Immature natural killer cell (primary cell): ENCODE measurements around the gene DUSP11. TPM values are rescaled to one million over a fixed set of nuclear protein-coding genes. Genes with fewer than 3 reads are reported as not detected.
"Not testable (repeated sequence)": the region's sequence is repeated elsewhere in the genome, so short reads cannot be mapped to it uniquely, and the experiment has no call there.

ENCODE experiments used
- DNase-seq, 3 donors: peaks; one replicate each; pipeline ENCODE4 v3.0.0; 2022; ENCODE audit warnings: mixed read lengths in 1 of 3
- H3K27ac Mint-ChIP-seq, 6 donors: one replicate each; pipeline ENCODE4 v1.8.0; 2020; ENCODE audit warnings: mixed read lengths in 6 of 6, mild to moderate bottlenecking in 5 of 6, inconsistent platforms in 4 of 6, moderate library complexity in 3 of 6
- H3K27me3 Mint-ChIP-seq, 3 donors: one replicate each; pipeline ENCODE4 v1.8.0; 2020 to 2021; ENCODE audit warnings: low read depth in 3 of 3, mild to moderate bottlenecking in 3 of 3, mixed read lengths in 3 of 3, moderate library complexity in 3 of 3, inconsistent platforms in 1 of 3
- H3K36me3 Mint-ChIP-seq, 3 donors: one replicate each; pipeline ENCODE4 v1.8.0; 2020; ENCODE audit warnings: mixed read lengths in 3 of 3, inconsistent platforms in 2 of 3, mild to moderate bottlenecking in 2 of 3
- H3K4me1 Mint-ChIP-seq, 2 donors: one replicate each; pipeline ENCODE4 v1.8.0; 2020; ENCODE audit warnings: inconsistent platforms in 2 of 2, mild to moderate bottlenecking in 2 of 2, mixed read lengths in 2 of 2, moderate library complexity in 1 of 2
- H3K4me3 Mint-ChIP-seq, 5 donors: one replicate each; pipeline ENCODE4 v1.8.0; 2020; ENCODE audit warnings: mild to moderate bottlenecking in 5 of 5, mixed read lengths in 5 of 5, inconsistent platforms in 3 of 5, moderate library complexity in 3 of 5
- H3K9me3 Mint-ChIP-seq, 6 donors: one replicate each; pipeline ENCODE4 v1.8.0; 2020; ENCODE audit warnings: mild to moderate bottlenecking in 6 of 6, mixed read lengths in 6 of 6, inconsistent platforms in 4 of 6, moderate library complexity in 3 of 6
- polyA plus RNA-seq, 3 donors: library from polyadenylated mRNA; unstranded; fragments of 300-500 nt; fragmentation: Illumina TruSeq; gene quantifications; one replicate each; pipeline ENCODE4 v1.2.3, GENCODE V29; 2021

Gene DUSP11
- polyA plus RNA-seq, 3 donors from 2014 or later, result 52.2 to 65.3 (median 56.0) TPM

DNA sequence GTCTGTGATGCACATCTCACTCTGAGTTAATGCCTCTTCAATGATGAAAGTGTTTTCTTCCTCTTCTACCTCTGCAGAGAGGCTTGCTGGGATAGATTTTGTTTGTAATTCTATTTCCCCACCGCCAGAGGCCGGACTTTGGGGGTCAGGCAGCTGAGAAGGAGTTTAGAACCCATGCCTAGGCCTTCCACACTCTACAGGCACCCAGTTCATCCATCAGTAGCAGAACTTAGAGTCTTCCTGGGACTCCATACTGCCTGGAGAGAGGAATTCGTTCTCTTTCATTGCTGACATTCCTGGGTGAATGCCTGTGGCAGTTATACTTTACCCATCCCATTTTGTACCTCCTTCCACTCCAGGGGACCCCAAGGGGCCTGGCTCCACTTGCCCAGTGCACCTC is 51.9 kb downstream of the DUSP11 start:
- Mint-ChIP-seq H3K4me1 (no peaks in the 10 kb centered on the region), H3K36me3 (peaks cover 9 to 33% (median 13%) of the 10 kb centered on the region in 3 donors), H3K27me3 (peaks cover 0 to 2% (median 0%) of the 10 kb centered on the region in 3 donors), H3K4me3 (no peak overlapping the region), H3K9me3 (no peaks in the 10 kb centered on the region), H3K27ac (no peak overlapping the region)
- no peak for DNase-seq

DNA sequence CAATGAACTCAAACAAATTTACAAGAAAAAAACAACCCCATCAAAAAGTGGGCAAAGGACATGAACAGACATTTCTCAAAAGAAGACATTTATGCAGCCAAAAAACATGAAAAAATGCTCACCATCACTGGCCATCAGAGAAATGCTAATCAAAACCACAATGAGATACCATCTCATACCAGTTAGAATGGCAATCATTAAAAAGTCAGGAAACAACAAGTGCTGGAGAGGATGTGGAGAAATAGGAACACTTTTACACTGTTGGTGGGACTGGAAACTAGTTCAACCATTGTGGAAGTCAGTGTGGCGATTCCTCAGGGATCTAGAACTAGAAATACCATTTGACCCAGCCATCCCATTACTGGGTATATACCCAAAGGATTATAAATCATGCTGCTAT is 53.2 kb downstream of the DUSP11 start:
- H3K9me3 Mint-ChIP-seq, H3K4me1 Mint-ChIP-seq, DNase-seq, H3K27me3 Mint-ChIP-seq, H3K4me3 Mint-ChIP-seq, H3K27ac Mint-ChIP-seq: not testable (repeated sequence)
- peaks cover 9 to 26% (median 19%) of the 10 kb centered on the region in 3 donors for H3K36me3 Mint-ChIP-seq

DNA sequence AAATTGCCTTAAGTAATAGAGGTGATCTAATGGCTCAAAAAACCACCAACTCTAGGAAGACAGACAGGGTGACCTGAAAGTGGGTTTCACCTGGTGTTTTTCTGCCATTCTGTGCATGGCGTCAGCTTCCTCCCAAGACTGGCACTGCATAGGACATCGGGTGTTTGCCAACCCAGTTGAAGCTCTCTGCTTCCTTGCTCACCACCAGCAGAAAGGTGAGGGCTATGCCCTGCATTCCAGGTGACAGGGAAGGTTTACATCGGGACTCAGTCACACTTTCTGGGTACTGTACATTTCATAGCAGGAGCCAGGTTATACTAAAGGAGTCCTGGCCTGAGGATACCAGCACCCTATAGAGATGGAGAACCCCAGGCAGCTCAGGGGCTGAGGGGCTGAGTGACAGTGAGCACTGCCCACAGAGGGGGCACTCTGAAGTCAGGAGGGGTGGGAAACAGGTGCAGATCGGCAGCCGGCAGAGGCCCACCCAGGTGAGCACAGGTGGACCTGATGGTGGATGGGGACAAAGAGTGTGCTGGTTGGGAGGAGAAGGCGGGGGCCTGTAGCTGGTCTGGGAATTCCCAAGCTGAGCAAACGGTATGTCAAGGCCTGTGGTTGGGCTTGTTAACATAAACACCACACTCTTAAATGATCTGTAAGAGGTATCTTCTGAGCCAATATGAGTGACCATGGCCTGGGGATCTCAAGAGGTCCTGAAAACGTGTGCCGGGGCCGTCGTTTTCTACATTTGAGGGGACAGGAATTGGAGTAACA is 60.9 kb downstream of the DUSP11 start:
- H3K4me1 Mint-ChIP-seq, result no peaks in the 10 kb centered on the region
- H3K9me3 Mint-ChIP-seq, result peaks cover 2 to 9% (median 8%) of the 10 kb centered on the region in 6 donors
- peaks cover 0 to 6% (median 6%) of the 10 kb centered on the region in 3 donors for H3K36me3 Mint-ChIP-seq
- peaks cover 7 to 20% (median 7%) of the 10 kb centered on the region in 3 donors for H3K27me3 Mint-ChIP-seq
- H3K4me3 Mint-ChIP-seq, result no peak overlapping the region
- DNase-seq, result no peak
- H3K27ac Mint-ChIP-seq, result no peak overlapping the region

DNA sequence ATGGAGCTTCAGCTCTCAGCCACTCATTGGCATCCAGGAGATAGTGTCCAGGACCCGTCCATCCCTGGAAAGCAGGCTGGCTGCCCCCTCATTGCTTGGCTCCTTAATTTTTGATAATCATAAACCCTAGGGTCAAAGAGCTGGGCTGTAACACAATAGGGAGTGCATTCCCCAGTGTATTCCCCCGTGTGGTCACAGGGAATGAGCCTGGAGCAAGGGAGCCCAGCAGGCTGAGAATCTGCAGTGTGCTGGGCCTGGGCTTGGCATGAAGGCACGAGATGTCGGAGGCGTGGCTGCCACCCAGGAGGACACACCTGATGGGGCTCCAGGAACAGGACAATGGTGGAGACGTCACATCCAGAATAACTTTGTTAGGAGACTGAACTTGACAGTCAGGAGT is 61.5 kb downstream of the DUSP11 start:
- no peak overlapping the region for H3K27ac Mint-ChIP-seq

DNA sequence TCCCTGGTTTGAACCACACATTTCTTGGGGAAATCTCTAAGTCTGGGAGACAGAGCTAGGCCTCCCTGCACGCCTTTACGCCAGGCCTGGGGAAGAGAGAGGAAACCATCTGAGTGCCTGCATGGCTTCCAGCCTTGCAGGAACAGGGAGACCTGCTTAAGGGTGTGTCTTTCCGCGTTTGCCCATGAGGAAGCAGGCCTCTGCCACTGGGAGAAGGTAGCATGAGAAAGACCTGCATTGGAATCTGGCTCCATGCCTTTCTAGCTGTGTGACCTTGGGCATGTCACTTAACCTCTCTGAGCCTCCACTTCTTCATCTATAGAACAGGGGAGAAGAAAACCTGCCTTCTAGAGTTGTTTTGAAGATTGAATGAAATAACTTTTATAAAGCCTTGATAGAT is 62.2 kb downstream of the DUSP11 start:
- H3K4me1 Mint-ChIP-seq, H3K27ac Mint-ChIP-seq, H3K36me3 Mint-ChIP-seq, H3K4me3 Mint-ChIP-seq, DNase-seq: not testable (repeated sequence)
- Mint-ChIP-seq H3K27me3 (peaks cover 7 to 24% (median 10%) of the 10 kb centered on the region in 3 donors), H3K9me3 (peaks cover 5 to 15% (median 13%) of the 10 kb centered on the region in 6 donors)

More for the DNA sequence above, 61.5 kb downstream of the DUSP11 start:
- Mint-ChIP-seq H3K4me1 (no peaks in the 10 kb centered on the region), H3K27me3 (peaks cover 7 to 20% (median 10%) of the 10 kb centered on the region in 3 donors), H3K36me3 (peaks cover 0 to 6% (median 6%) of the 10 kb centered on the region in 3 donors), H3K4me3 (no peak overlapping the region), H3K9me3 (peaks cover 5 to 14% (median 12%) of the 10 kb centered on the region in 6 donors)
- no peak for DNase-seq

DNA sequence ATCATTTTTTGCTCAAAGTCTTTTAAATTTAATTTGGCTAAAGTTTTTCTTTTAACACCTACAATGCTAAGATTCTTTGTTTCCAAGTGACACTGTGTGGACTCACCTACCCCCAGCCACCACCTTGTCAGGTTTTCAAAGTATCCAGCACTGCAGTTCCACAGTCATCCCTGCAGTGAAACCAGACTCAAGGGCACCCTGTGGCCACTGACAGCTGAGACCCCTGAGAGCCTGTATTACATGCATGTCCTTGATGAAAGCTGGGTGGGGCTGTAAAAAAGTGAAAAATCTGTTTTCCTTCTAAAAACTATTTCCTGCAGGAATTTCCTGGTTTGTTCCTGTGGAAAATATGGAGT is 62.7 kb downstream of the DUSP11 start:
- no peaks in the 10 kb centered on the region for H3K4me1 Mint-ChIP-seq
- no peak for DNase-seq
- H3K36me3 Mint-ChIP-seq, result no peaks in the 10 kb centered on the region
- H3K27me3 Mint-ChIP-seq, result peaks cover 7 to 25% (median 10%) of the 10 kb centered on the region in 3 donors
- H3K27ac Mint-ChIP-seq, result no peak overlapping the region
- H3K4me3 Mint-ChIP-seq, result no peak overlapping the region
- H3K9me3 Mint-ChIP-seq, result peaks cover 5 to 15% (median 13%) of the 10 kb centered on the region in 6 donors

DNA sequence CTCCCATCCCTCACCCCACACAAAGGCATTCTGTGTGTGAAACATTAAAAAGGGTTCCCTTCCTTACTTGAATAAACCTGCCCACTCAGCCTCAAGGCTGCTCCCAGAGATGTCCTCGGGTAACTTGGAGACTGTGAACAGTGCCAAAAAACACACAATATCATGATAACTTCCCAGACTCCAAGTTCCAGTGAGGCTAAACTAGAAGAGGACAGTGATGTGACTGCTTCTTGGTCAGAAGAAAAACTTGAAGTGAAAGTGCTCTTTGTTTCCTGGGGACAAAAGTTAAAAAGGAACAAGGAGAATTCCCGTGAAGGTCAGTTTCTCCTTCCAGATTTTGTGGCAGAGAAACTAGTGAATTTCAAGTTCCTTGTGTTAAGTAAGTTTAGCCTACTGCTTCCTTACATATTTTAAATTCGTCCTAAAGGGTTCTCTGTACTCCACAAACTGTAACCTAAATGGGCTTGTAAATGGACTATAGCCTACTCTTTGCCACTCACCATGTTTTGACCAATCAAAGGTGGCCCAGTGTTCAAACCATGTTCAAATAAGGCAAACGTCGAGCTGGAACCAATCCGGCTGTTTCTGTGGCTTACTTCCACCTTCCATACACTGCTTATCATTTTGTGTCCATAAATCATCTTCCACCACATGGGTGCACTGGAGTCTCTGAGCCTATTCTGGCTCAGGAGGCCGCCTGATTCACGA is 63.2 kb downstream of the DUSP11 start:
- peaks cover 5 to 15% (median 13%) of the 10 kb centered on the region in 6 donors for H3K9me3 Mint-ChIP-seq
- no peak for DNase-seq
- H3K36me3 Mint-ChIP-seq, result no peaks in the 10 kb centered on the region
- no peak overlapping the region for H3K27ac Mint-ChIP-seq
- H3K27me3 Mint-ChIP-seq, result peaks cover 7 to 27% (median 10%) of the 10 kb centered on the region in 3 donors
- no peaks in the 10 kb centered on the region for H3K4me1 Mint-ChIP-seq
- no peak overlapping the region for H3K4me3 Mint-ChIP-seq

DNA sequence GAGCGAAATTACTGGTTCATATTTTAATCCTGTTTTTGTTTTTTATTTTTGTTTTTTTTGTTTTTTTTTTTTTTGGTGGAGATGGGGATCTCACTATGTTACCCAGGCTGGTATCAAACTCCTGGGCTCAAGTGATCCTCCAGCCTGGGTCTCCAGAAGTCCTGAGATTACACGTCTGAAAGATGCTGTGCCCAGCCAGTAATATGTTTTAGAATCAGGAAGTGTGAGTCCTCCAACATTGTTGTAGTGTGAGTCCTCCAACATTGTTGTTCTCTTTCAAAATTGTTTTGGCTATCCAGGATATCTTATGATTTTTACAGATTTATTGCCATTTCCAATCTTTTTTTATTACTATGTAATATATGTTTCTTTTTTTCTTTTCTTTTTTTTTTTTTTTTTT is 65.8 kb downstream of the DUSP11 start:
- H3K27me3 Mint-ChIP-seq, result peaks cover 10 to 40% (median 11%) of the 10 kb centered on the region in 3 donors
- H3K36me3 Mint-ChIP-seq, result no peaks in the 10 kb centered on the region
- no peak overlapping the region for H3K27ac Mint-ChIP-seq
- H3K9me3 Mint-ChIP-seq, result peaks cover 5 to 15% (median 13%) of the 10 kb centered on the region in 6 donors
- H3K4me3 Mint-ChIP-seq, result no peak overlapping the region
- DNase-seq, result no peak
- H3K4me1 Mint-ChIP-seq, result no peaks in the 10 kb centered on the region

Other genes with a start within 250 kb of the DUSP11 start
- not detected for gene NAT8, start 137.7 kb downstream of the DUSP11 start, polyA plus RNA-seq
- 10 to 100 TPM; 58.5 to 70.1 (median 59.8) TPM for gene TPRKB, start 42.8 kb downstream of the DUSP11 start, polyA plus RNA-seq
- gene C2orf78, start 4.1 kb upstream of the DUSP11 start, polyA plus RNA-seq, result not detected
- 10 to 100 TPM; 46.8 to 56.4 (median 48.6) TPM for gene STAMBP, start 48.9 kb upstream of the DUSP11 start, polyA plus RNA-seq
- gene ACTG2, start 112.9 kb upstream of the DUSP11 start, polyA plus RNA-seq, result not detected
- 100 to 1,000 TPM; 207 to 245 (median 223) TPM for gene DGUOK, start 146.8 kb upstream of the DUSP11 start, polyA plus RNA-seq
- gene TET3, start 204.8 kb upstream of the DUSP11 start, polyA plus RNA-seq, result 1 to 10 TPM in 1 of 3 donors, under 1 TPM in 1, not detected in 1; 0.16 to 1.2 TPM